ENCODE data around the gene MYCBPAP. TPM values are rescaled to one million over a fixed set of nuclear protein-coding genes. Genes with fewer than 3 reads are reported as not detected.

Gene MYCBPAP
- total RNA-seq, 1 experiment from 2014 or later: 0.52 TPM

- peaks cover 93% of the 10 kb centered on the region for H3K27me3 Mint-ChIP-seq (ENCODE audit: unreplicated experiment)
- TF ChIP-seq CTCF (IDR thresholded peaks at IDR 0.05; ENCODE audit: unreplicated experiment): no peak
- no peak overlapping the region for H3K27ac Mint-ChIP-seq (ENCODE audit: unreplicated experiment)
- no peak for DNase-seq
- CTCF ChIA-PET: interaction anchor here (0.6 to 2.9 kb wide), 8 partner anchors 12 to 74 kb away, joined by 3 to 7 read pairs (median 3); no protein-coding TSS in a partner anchor
- peaks cover 13% of the 10 kb centered on the region for H3K4me1 Mint-ChIP-seq (ENCODE audit: low read depth, unreplicated experiment)
- H3K36me3 Mint-ChIP-seq (ENCODE audit: insufficient read depth, unreplicated experiment): peaks cover 5% of the 10 kb centered on the region
- intact Hi-C loops (cut with micrococcal nuclease; ENCODE audit: unreplicated experiment): no loop called here
- H3K4me3 Mint-ChIP-seq (ENCODE audit: low read depth, unreplicated experiment): no peak overlapping the region
- BruUV-seq (replicated peaks): no TSS peak
- no peaks in the 10 kb centered on the region for H3K9me3 Mint-ChIP-seq (ENCODE audit: low read depth, unreplicated experiment)
Observed at GRCh38 chr17:50562242-50563091, 54.2 kb downstream of the MYCBPAP start.

- Mint-ChIP-seq H3K27ac (ENCODE audit: unreplicated experiment) (no peak overlapping the region), H3K27me3 (ENCODE audit: unreplicated experiment) (peaks cover 93% of the 10 kb centered on the region), H3K36me3 (ENCODE audit: insufficient read depth, unreplicated experiment) (peaks cover 5% of the 10 kb centered on the region), H3K4me3 (ENCODE audit: low read depth, unreplicated experiment) (no peak overlapping the region), H3K9me3 (ENCODE audit: low read depth, unreplicated experiment) (no peaks in the 10 kb centered on the region), H3K4me1 (ENCODE audit: low read depth, unreplicated experiment) (peaks cover 13% of the 10 kb centered on the region)
- CTCF ChIA-PET: interaction anchor here (0.6 to 2.0 kb wide), 3 partner anchors 20 to 75 kb away, joined by 3 to 6 read pairs (median 5); no protein-coding TSS in a partner anchor
- BruUV-seq (replicated peaks): no TSS peak
- TF ChIP-seq CTCF (IDR thresholded peaks at IDR 0.05; ENCODE audit: unreplicated experiment): no peak
- intact Hi-C loops (cut with micrococcal nuclease; ENCODE audit: unreplicated experiment): no loop called here
- no peak for DNase-seq
Observed at GRCh38 chr17:50563092-50563511, 54.9 kb downstream of the MYCBPAP start.

GRCh38 chr17:50564916-50565315 lies 56.7 kb downstream of the MYCBPAP start:
- Mint-ChIP-seq H3K9me3 (ENCODE audit: low read depth, unreplicated experiment) (no peaks in the 10 kb centered on the region), H3K27ac (ENCODE audit: unreplicated experiment) (no peak overlapping the region), H3K4me3 (ENCODE audit: low read depth, unreplicated experiment) (no peak overlapping the region), H3K27me3 (ENCODE audit: unreplicated experiment) (peaks cover 84% of the 10 kb centered on the region), H3K4me1 (ENCODE audit: low read depth, unreplicated experiment) (peaks cover 13% of the 10 kb centered on the region), H3K36me3 (ENCODE audit: insufficient read depth, unreplicated experiment) (peaks cover 5% of the 10 kb centered on the region)
- BruUV-seq (replicated peaks): no TSS peak
- CTCF ChIA-PET: interaction anchor here (0.7 to 1.1 kb wide), 2 partner anchors 61 to 218 kb away, joined by 4 to 5 read pairs; no protein-coding TSS in a partner anchor
- no peak for TF ChIP-seq CTCF (IDR thresholded peaks at IDR 0.05; ENCODE audit: unreplicated experiment)
- intact Hi-C loops (cut with micrococcal nuclease; ENCODE audit: unreplicated experiment): no loop called here
- no peak for DNase-seq

DNA sequence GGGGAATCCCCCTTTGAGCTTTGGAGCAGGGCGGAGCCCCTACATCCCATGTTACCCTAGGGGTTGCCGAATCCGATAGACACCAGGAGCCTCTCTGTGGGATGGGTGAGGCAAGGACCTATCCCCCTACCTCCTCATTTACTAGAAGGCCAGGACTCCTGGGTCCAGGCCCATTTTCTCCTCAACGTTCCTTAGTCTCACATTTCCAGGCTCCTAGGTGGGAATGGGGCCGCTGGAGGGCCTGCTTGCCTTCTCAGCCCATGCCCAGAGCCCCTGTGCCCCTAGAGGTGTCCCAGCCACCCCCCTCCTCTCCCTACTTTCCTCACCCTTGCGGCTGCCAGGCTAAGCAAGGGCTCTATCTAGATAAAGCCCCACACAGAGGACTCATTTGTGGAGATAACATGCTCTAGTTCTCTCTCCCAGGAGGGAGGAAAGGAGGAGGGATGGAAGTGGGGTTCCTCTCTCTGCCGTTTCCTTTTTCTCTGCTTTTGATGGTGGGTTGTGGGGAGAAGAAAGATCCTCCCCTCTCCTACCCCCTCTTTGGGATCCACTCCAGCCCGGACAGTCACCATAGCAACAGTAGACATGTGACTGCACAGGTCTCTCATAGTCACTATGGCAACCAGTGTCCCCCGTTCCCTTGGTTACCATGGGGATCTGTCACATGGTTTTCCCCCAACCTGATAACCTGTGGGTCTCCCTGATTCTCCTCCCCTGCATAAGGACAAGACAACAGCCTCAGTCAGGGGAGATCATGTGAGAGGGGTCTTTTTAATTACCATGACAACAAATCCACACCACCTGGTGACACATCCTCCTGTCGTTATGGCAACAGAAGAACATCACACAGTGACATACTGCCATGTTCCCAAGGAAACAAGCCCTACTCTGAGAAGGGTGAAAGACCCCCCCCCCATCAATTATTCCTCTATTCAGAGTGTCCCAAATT lies 57.4 kb downstream of the MYCBPAP start:
- Mint-ChIP-seq H3K4me3 (ENCODE audit: low read depth, unreplicated experiment) (no peak overlapping the region), H3K27me3 (ENCODE audit: unreplicated experiment) (peaks cover 84% of the 10 kb centered on the region), H3K4me1 (ENCODE audit: low read depth, unreplicated experiment) (peaks cover 13% of the 10 kb centered on the region), H3K27ac (ENCODE audit: unreplicated experiment) (no peak overlapping the region), H3K36me3 (ENCODE audit: insufficient read depth, unreplicated experiment) (peaks cover 5% of the 10 kb centered on the region), H3K9me3 (ENCODE audit: low read depth, unreplicated experiment) (no peaks in the 10 kb centered on the region)
- DNase-seq: no peak
- no TSS peak for BruUV-seq (replicated peaks)
- intact Hi-C loops (cut with micrococcal nuclease; ENCODE audit: unreplicated experiment): no loop called here
- CTCF ChIA-PET: interaction anchor here (0.7 kb wide), 2 partner anchors 60 to 61 kb away, joined by 5 to 8 read pairs; no protein-coding TSS in a partner anchor
- no peak for TF ChIP-seq CTCF (IDR thresholded peaks at IDR 0.05; ENCODE audit: unreplicated experiment)
